Measurements from ENCODE around the gene DHTKD1. TPM values are rescaled to one million over a fixed set of nuclear protein-coding genes. Genes with fewer than 3 reads are reported as not detected.

The DHTKD1 gene
- total and polyA plus RNA-seq, 2 donors (not counting 1 experiment from before 2014, with no cell fraction given) = 20.5 to 23.1 TPM

GRCh38 chr10:12055732-12056131, 13.0 kb upstream of the DHTKD1 start:
- no peak overlapping the region for H3K4me3 ChIP-seq (replicated peaks in 1 of 4; ENCODE audit: control extremely low read depth in 1 of 4, insufficient read depth in 1 of 4, low read depth in 3 of 4, low read length in 4 of 4)
- H3K27ac ChIP-seq (ENCODE audit: insufficient read depth, low read length) = no peak overlapping the region
- H3K4me2 ChIP-seq (ENCODE audit: extremely low read depth, insufficient read depth, low read length) = no peak overlapping the region
- H2AFZ ChIP-seq (ENCODE audit: low read length) = no peak overlapping the region
- no peaks in the 10 kb centered on the region for H3K27me3 ChIP-seq (ENCODE audit: control insufficient read depth, insufficient read depth, low read length)
- TF ChIP-seq EZH2 (IDR thresholded peaks at IDR 0.05; ENCODE audit: low read length, missing control alignments) (no peak), CTCF (conservative IDR thresholded peaks at IDR 0.05 in 1 of 2, IDR thresholded peaks at IDR 0.05 in 1 of 2; ENCODE audit: low read depth in 1 of 2, low read length in 2 of 2) (no peak)
- no peaks in the 10 kb centered on the region for H3K4me1 ChIP-seq (ENCODE audit: control insufficient read depth, extremely low read depth, insufficient read depth, low read length)
- H3K36me3 ChIP-seq (ENCODE audit: control insufficient read depth, insufficient read depth, low read length) = no peaks in the 10 kb centered on the region
- DNase-seq (ENCODE audit: low read depth in 2 of 2) = no peak
- no peaks in the 10 kb centered on the region for H4K20me1 ChIP-seq (ENCODE audit: control insufficient read depth, extremely low read depth, insufficient read depth, low read length)
- no peaks in the 10 kb centered on the region for H3K9me3 ChIP-seq (ENCODE audit: control insufficient read depth, insufficient read depth, low read depth, low read length)
- no peak overlapping the region for H3K9ac ChIP-seq (ENCODE audit: insufficient read depth, low read length)
- no peaks in the 10 kb centered on the region for H3K79me2 ChIP-seq (ENCODE audit: control insufficient read depth, insufficient read depth, low read length)

GRCh38 chr10:12056748-12057147, 12.0 kb upstream of the DHTKD1 start:
- Histone ChIP-seq H3K27ac (ENCODE audit: insufficient read depth, low read length) (no peak overlapping the region), H3K36me3 (ENCODE audit: control insufficient read depth, insufficient read depth, low read length) (no peaks in the 10 kb centered on the region), H3K9ac (ENCODE audit: insufficient read depth, low read length) (no peak overlapping the region), H3K4me2 (ENCODE audit: extremely low read depth, insufficient read depth, low read length) (no peak overlapping the region), H3K4me3 (replicated peaks in 1 of 4; ENCODE audit: control extremely low read depth in 1 of 4, insufficient read depth in 1 of 4, low read depth in 3 of 4, low read length in 4 of 4) (no peak overlapping the region), H3K4me1 (ENCODE audit: control insufficient read depth, extremely low read depth, insufficient read depth, low read length) (no peaks in the 10 kb centered on the region), H3K27me3 (ENCODE audit: control insufficient read depth, insufficient read depth, low read length) (no peaks in the 10 kb centered on the region), H2AFZ (ENCODE audit: low read length) (no peak overlapping the region), H4K20me1 (ENCODE audit: control insufficient read depth, extremely low read depth, insufficient read depth, low read length) (no peaks in the 10 kb centered on the region), H3K79me2 (ENCODE audit: control insufficient read depth, insufficient read depth, low read length) (no peaks in the 10 kb centered on the region), H3K9me3 (ENCODE audit: control insufficient read depth, insufficient read depth, low read depth, low read length) (no peaks in the 10 kb centered on the region)
- no peak for DNase-seq (ENCODE audit: low read depth in 2 of 2)
- TF ChIP-seq CTCF (conservative IDR thresholded peaks at IDR 0.05 in 1 of 2, IDR thresholded peaks at IDR 0.05 in 1 of 2; ENCODE audit: low read depth in 1 of 2, low read length in 2 of 2) (no peak), EZH2 (IDR thresholded peaks at IDR 0.05; ENCODE audit: low read length, missing control alignments) (no peak)

GRCh38 chr10:12061124-12061523, 7.6 kb upstream of the DHTKD1 start:
- H3K27ac ChIP-seq (ENCODE audit: insufficient read depth, low read length) = no peak overlapping the region
- TF ChIP-seq CTCF (conservative IDR thresholded peaks at IDR 0.05 in 1 of 2, IDR thresholded peaks at IDR 0.05 in 1 of 2; ENCODE audit: low read depth in 1 of 2, low read length in 2 of 2) = no peak
- TF ChIP-seq EZH2 (IDR thresholded peaks at IDR 0.05; ENCODE audit: low read length, missing control alignments) = no peak
- no peak overlapping the region for H3K4me3 ChIP-seq (replicated peaks in 1 of 4; ENCODE audit: control extremely low read depth in 1 of 4, insufficient read depth in 1 of 4, low read depth in 3 of 4, low read length in 4 of 4)
- H3K27me3 ChIP-seq (ENCODE audit: control insufficient read depth, insufficient read depth, low read length) = no peaks in the 10 kb centered on the region
- no peak overlapping the region for H3K4me2 ChIP-seq (ENCODE audit: extremely low read depth, insufficient read depth, low read length)
- H4K20me1 ChIP-seq (ENCODE audit: control insufficient read depth, extremely low read depth, insufficient read depth, low read length) = no peaks in the 10 kb centered on the region
- no peak overlapping the region for H3K9ac ChIP-seq (ENCODE audit: insufficient read depth, low read length)
- H3K79me2 ChIP-seq (ENCODE audit: control insufficient read depth, insufficient read depth, low read length) = no peaks in the 10 kb centered on the region
- no peaks in the 10 kb centered on the region for H3K36me3 ChIP-seq (ENCODE audit: control insufficient read depth, insufficient read depth, low read length)
- H3K4me1 ChIP-seq (ENCODE audit: control insufficient read depth, extremely low read depth, insufficient read depth, low read length) = no peaks in the 10 kb centered on the region
- DNase-seq (ENCODE audit: low read depth in 2 of 2) = no peak
- H2AFZ ChIP-seq (ENCODE audit: low read length) = no peak overlapping the region
- H3K9me3 ChIP-seq (ENCODE audit: control insufficient read depth, insufficient read depth, low read depth, low read length) = no peaks in the 10 kb centered on the region
